Body of pancreas (tissue), 4 donors: ENCODE results near the gene SRGAP2C.
"Not testable (repeated sequence)": the region's sequence is repeated elsewhere in the genome, so short reads cannot be mapped to it uniquely, and the experiment has no call there.

Source experiments
- POLR2A ChIP-seq, 3 donors: fragments of 450-650 bp; IDR thresholded peaks; one replicate each; pipeline ENCODE4 v1.6.1; 2016; ENCODE audit warnings: antibody characterized with exemption in 3 of 3, mild to moderate bottlenecking in 2 of 3
- TF ChIP-seq, protein P1 (sequence below), 7 experiments: fragments of 450-650 bp in 4 of 7; fragments of 200-600 bp in 3 of 7; sonication (generic) in 3 of 7; IDR thresholded peaks; one replicate each; pipeline ENCODE4 v1.5.1; 2016 to 2019; ENCODE audit warnings: antibody characterized with exemption in 7 of 7

DNA sequence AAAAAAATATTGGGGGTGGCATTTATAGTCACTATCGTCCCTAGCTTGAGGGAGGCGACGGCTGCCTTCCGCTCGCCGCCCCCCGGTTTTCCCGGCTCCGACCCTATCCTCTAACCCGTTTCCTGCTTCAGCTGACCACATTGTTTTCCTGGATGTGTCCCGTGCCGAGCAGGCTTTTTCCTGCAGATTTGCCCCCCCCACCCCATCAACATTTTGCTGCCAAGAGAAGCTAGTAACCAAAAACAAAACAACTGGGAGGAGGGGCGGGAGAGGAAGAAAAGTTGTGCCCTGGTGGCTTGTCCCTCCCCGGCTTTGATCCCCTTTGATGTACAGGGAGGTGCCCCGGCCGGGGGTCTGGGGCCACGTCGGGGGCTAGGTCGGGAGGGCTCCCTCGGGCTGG is 1.4 kb downstream of the SRGAP2C start:
- TF ChIP-seq, protein P1, sequence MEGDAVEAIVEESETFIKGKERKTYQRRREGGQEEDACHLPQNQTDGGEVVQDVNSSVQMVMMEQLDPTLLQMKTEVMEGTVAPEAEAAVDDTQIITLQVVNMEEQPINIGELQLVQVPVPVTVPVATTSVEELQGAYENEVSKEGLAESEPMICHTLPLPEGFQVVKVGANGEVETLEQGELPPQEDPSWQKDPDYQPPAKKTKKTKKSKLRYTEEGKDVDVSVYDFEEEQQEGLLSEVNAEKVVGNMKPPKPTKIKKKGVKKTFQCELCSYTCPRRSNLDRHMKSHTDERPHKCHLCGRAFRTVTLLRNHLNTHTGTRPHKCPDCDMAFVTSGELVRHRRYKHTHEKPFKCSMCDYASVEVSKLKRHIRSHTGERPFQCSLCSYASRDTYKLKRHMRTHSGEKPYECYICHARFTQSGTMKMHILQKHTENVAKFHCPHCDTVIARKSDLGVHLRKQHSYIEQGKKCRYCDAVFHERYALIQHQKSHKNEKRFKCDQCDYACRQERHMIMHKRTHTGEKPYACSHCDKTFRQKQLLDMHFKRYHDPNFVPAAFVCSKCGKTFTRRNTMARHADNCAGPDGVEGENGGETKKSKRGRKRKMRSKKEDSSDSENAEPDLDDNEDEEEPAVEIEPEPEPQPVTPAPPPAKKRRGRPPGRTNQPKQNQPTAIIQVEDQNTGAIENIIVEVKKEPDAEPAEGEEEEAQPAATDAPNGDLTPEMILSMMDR (IDR thresholded peaks at IDR 0.05): not testable (repeated sequence)
- TF ChIP-seq POLR2A (IDR thresholded peaks at IDR 0.05): not testable (repeated sequence)
